ENCODE results near the gene TIAM2.

GRCh38 chr6:155146205-155146604 is 151.1 kb downstream of the TIAM2 start:
- TF ChIP-seq POLR2A (IDR thresholded peaks at IDR 0.05) (no peak), CTCF (IDR thresholded peaks at IDR 0.05) (no peak)

Data from uterus (tissue), 2 donors.